Measurements from ENCODE around the gene LINGO1.

Gene LINGO1

DNA sequence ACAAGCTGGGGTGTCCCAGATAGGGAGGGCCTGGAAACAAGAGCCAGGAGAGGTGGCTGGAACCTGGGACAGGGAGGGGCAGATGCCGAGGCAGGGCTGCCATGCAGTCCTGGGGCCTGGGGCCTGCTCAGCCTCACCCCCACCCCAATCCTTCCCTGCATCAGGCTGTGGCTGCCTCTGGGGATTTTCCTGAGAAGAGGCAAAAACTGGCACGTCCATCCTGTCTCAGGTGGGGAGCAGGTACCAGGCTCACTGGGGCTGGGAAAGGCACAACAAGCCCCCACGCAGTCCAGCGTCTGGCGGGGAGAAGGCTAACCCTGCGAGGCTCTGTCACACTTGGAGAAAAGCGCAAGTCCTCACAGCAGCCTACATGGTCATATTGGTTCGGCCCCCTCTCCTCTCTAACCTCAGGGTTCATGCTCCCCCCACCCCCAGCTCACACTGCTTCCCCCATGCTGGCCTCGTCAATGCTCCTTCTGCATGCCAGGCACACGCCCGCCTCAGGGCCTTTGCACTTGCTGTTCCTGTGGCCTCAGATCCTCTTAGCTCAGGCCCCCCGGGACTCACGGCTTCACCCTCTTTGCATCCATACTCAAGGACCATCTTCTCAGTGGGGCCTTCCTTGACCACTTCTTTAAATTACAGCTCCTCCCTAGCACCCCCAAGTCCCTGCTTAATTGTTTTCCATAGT, 53.1 kb downstream of the LINGO1 start:
- H3K36me3 Mint-ChIP-seq (ENCODE audit: insufficient read depth) = no peaks in the 10 kb centered on the region
- ATAC-seq (replicated peaks) = no peak

DNA sequence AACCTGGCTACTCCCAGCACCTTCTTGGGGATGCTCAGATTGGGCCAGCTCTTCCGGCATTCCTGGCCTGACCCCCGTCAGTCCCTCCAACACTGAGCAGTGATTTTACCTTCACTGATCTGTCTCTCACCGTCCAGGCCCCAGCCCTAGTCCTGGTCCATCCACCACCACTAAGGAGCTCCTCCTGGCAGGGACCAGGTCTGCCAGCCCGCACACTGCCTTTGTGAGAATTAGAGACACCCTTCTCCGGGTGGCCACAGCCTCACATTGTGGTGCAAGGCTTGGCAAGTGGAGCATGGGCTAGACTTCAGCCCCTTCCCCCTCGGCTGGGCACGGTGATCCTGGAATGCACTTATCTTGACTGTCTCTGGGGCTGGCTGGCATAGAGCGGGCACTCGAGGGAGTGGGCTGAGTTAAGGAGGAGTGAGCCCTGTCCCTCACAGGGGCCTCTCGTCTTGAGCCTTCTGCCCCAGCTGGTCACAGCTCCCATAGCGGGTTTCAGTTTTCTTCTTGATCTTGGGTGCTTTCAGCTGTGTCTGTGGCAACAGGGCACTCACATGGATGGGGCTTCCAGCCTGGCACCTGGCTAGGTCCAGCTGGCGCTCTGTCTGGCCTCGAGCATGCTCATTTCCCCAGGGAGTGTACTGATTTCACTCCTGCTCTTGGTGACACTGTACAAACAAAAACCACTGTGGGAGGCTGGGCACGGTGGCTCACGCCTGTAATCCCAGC, 53.9 kb downstream of the LINGO1 start:
- no peaks in the 10 kb centered on the region for H3K4me1 Mint-ChIP-seq (ENCODE audit: low read depth in 2 of 2)
- DNase-seq (no peak), ATAC-seq (replicated peaks) (no peak)
- H3K27ac Mint-ChIP-seq = no peak overlapping the region
- no peaks in the 10 kb centered on the region for H3K9me3 Mint-ChIP-seq
- H3K27me3 Mint-ChIP-seq = peaks cover 8 to 56% of the 10 kb centered on the region in 2 donors
- H3K4me3 Mint-ChIP-seq = no peak overlapping the region
- no peaks in the 10 kb centered on the region for H3K36me3 Mint-ChIP-seq (ENCODE audit: insufficient read depth)

More for the DNA sequence above, 53.1 kb downstream of the LINGO1 start:
- no peak overlapping the region for H3K4me3 Mint-ChIP-seq
- no peak for DNase-seq
- H3K27ac Mint-ChIP-seq = no peak overlapping the region
- no peaks in the 10 kb centered on the region for H3K4me1 Mint-ChIP-seq (ENCODE audit: low read depth in 2 of 2)
- no peaks in the 10 kb centered on the region for H3K9me3 Mint-ChIP-seq
- H3K27me3 Mint-ChIP-seq = peaks cover 16 to 60% of the 10 kb centered on the region in 2 donors

DNA sequence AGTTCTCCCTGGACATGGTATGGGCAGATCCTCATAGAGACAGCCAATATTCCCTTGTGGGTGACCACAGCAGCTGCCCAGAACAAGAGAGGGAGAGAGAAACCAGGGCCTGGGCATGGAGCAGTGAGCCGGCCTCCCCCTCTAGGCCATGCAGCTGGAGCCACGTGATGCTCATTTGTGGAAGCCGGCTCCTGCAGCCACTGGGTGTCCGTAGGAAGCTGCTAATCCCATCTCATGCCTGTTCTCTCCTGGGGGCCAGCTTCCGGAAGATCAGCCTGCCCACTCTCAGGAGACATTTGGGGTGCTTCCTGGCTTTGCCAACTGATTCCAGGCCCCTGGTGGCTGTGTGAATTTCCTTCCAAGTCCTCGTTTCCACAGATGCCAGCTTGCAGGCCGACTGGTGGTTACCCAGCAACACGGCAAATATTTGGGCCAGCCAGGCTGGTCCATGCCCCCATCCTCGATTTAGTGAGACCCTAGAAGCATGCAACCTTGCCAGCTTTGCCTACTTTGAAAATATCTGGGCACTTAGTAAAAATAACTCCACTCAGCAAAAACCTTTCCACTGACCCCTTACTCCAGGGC, 55.3 kb downstream of the LINGO1 start:
- H3K4me3 Mint-ChIP-seq = no peak overlapping the region
- H3K36me3 Mint-ChIP-seq (ENCODE audit: insufficient read depth) = no peaks in the 10 kb centered on the region
- DNase-seq (no peak), ATAC-seq (replicated peaks) (no peak)
- H3K27me3 Mint-ChIP-seq = peaks cover 7 to 56% of the 10 kb centered on the region in 2 donors
- no peaks in the 10 kb centered on the region for H3K9me3 Mint-ChIP-seq
- H3K27ac Mint-ChIP-seq = no peak overlapping the region
- no peaks in the 10 kb centered on the region for H3K4me1 Mint-ChIP-seq (ENCODE audit: low read depth in 2 of 2)

DNA sequence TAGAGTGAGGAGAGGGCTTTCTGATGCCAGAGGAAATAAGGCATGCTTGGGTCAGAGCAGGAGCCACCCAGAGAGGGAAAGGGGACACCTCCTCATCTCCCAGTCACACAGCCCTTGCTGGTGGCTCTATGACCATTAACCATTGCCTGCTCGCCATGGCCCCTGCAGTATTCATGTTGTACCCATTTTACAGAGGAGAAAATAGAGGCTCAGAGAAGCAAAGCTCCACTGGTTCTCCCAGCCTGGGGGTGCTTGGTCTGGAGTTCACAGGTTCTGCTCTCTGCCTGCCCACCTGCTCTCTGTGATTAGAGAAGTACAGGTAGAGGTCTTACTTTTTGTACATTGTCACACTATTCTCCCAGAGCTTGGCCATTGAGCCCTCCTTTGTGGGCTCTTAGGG, 56.2 kb downstream of the LINGO1 start:
- no peaks in the 10 kb centered on the region for H3K4me1 Mint-ChIP-seq (ENCODE audit: low read depth in 2 of 2)
- no peak for DNase-seq
- no peaks in the 10 kb centered on the region for H3K36me3 Mint-ChIP-seq (ENCODE audit: insufficient read depth)
- no peak overlapping the region for H3K4me3 Mint-ChIP-seq
- peaks cover 7 to 56% of the 10 kb centered on the region in 2 donors for H3K27me3 Mint-ChIP-seq
- H3K27ac Mint-ChIP-seq = no peak overlapping the region
- no peaks in the 10 kb centered on the region for H3K9me3 Mint-ChIP-seq
- ATAC-seq (replicated peaks) = no peak

DNA sequence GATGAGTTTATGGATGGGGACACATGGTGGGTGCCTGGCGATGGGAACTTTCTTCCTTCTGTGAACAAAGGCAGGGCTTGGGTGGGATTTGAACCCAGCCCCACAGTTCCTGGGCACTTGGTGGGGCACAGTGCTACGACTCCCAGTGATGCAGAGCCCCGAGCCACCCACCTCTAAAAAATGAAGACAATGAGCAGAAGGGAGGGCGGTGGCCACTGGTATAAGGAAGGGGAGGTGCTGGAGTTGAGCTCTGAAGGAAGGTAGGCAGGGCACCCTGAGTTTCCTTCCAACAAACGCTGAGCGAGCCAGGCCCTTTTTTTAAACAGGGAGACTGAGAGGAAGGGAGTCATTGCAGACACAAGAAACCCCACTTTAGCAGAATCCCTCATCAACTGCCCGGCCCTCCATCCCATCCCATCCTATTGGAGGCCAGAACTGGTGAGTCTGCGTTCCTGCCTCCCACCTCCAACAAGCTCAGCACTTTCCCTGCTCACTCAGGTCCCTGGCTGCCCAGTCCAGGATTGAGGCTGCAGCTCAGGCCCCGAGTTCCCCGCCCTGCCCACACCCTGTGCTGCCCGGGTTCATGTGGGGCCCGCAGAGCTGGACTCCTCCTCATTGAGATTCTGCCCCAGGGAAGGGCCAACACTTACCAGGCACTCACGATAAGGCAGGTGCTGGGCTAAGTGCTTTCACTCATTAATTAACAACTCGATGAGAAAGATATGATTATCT, 57.3 kb downstream of the LINGO1 start:
- no peaks in the 10 kb centered on the region for H3K9me3 Mint-ChIP-seq
- peaks cover 7 to 57% of the 10 kb centered on the region in 2 donors for H3K27me3 Mint-ChIP-seq
- DNase-seq (no peak), ATAC-seq (replicated peaks) (no peak)
- H3K4me1 Mint-ChIP-seq (ENCODE audit: low read depth in 2 of 2) = no peaks in the 10 kb centered on the region
- no peaks in the 10 kb centered on the region for H3K36me3 Mint-ChIP-seq (ENCODE audit: insufficient read depth)
- no peak overlapping the region for H3K4me3 Mint-ChIP-seq
- no peak overlapping the region for H3K27ac Mint-ChIP-seq

DNA sequence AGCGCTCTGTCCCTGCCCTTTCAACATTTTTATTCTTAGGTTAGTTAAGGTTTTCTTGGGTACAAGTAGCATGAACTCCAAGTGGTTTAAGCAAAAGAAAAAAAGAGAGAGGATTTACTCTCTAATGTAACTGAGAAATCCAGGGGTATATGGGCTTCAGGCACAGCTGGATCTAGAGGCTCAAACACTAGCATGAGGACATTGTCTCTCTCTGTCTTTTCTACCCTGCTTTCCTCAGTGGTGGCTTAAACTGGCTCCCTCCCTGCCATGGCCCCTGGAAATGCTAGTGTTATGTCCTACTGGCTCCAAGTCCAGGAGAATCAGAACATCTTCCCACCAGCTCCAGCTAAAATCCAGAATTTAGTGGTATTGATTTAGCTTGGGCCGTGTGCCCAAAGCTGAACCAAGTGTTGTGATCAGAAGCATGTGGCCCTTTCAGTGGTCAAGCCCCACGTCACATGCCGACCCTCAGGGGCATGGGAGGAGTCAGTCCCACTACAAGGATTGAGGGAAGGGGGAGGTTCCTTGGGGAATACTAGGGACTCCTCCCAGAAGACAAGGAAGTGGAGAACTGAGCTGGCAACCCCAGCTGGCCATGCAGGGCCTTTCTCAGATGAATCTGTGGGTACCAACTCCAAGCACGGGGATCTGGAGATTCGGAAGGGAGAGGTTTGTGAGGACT, 58.0 kb downstream of the LINGO1 start:
- no peak for ATAC-seq (replicated peaks)
- DNase-seq = no peak
- Mint-ChIP-seq H3K4me1 (ENCODE audit: low read depth in 2 of 2) (peaks cover 0 to under 1% of the 10 kb centered on the region in 2 donors), H3K27ac (no peak overlapping the region), H3K36me3 (ENCODE audit: insufficient read depth) (no peaks in the 10 kb centered on the region), H3K27me3 (peaks cover 13 to 64% of the 10 kb centered on the region in 2 donors), H3K4me3 (no peak overlapping the region), H3K9me3 (no peaks in the 10 kb centered on the region)

DNA sequence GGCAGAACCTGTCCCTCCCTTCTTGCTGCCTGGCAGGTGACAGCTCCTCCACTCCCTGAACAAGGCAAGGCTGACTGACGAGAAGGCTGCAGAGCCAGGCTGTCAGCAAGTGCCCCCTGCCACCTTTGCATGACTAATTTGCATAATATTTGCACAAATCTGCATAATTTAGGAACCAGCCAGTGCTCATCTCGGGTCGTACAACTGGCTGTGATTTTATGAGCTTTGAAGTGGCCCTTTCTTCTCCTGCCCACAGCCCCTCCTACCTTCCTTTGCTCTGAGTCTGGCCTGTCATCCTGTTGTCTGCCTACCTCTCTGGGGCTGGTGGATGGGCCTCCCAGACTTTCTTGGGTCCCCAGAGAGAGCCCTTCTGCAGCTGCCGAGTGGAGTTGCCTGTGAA, 58.9 kb downstream of the LINGO1 start:
- Mint-ChIP-seq H3K9me3 (no peaks in the 10 kb centered on the region), H3K27me3 (peaks cover 16 to 65% of the 10 kb centered on the region in 2 donors), H3K4me3 (no peak overlapping the region), H3K4me1 (ENCODE audit: low read depth in 2 of 2) (peaks cover 0 to 3% of the 10 kb centered on the region in 2 donors), H3K27ac (no peak overlapping the region), H3K36me3 (ENCODE audit: insufficient read depth) (no peaks in the 10 kb centered on the region)
- no peak for DNase-seq
- no peak for ATAC-seq (replicated peaks)

DNA sequence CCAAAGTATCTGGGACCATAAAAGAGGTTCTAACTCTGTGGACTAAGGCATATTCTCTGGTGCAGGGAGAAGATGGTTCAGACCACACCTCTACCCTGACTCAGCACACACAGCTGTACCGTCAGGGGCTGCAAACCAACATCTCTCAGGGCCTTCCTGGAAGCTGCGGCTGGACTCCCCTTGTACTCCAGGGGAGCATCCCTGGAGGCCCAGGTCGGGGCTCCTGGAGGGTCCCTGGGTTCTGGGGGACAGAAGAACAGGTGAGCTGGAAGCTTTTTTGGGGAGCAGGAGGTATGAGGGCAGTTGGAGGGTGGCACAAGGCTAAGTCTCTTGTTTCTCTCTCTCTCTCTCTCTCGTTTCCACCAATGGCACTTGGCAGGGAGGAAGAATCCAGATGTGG, 60.5 kb downstream of the LINGO1 start:
- DNase-seq (no peak), ATAC-seq (replicated peaks) (no peak)
- Mint-ChIP-seq H3K27ac (no peak overlapping the region), H3K27me3 (peaks cover 16 to 53% of the 10 kb centered on the region in 2 donors), H3K36me3 (ENCODE audit: insufficient read depth) (no peaks in the 10 kb centered on the region), H3K4me1 (ENCODE audit: low read depth in 2 of 2) (peaks cover 0 to 3% of the 10 kb centered on the region in 2 donors), H3K9me3 (no peaks in the 10 kb centered on the region), H3K4me3 (no peak overlapping the region)

DNA sequence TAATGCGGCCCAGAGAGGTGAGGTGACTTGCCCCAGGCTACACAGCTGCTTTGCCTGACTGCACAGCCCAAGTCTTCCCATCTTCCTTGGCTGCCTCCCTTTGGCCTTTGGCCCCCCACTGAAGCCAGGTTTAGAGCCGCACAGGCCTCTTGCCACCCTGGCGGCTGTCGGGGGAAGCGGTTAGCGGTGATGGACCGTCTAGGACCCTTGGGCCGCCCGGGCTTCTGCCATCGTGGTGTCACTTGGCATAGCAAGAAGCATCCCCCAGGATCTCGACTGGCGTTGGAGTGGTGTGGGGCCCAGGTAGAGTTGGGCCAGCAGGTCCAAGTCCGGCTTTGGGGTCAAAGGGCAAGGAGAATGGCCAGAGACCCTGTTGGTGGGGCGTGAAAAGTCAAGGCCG, 61.0 kb downstream of the LINGO1 start:
- no peaks in the 10 kb centered on the region for H3K9me3 Mint-ChIP-seq
- peaks cover 0 to 3% of the 10 kb centered on the region in 2 donors for H3K4me1 Mint-ChIP-seq (ENCODE audit: low read depth in 2 of 2)
- no peaks in the 10 kb centered on the region for H3K36me3 Mint-ChIP-seq (ENCODE audit: insufficient read depth)
- DNase-seq (no peak), ATAC-seq (replicated peaks) (no peak)
- no peak overlapping the region for H3K27ac Mint-ChIP-seq
- peaks cover 16 to 51% of the 10 kb centered on the region in 2 donors for H3K27me3 Mint-ChIP-seq
- no peak overlapping the region for H3K4me3 Mint-ChIP-seq

DNA sequence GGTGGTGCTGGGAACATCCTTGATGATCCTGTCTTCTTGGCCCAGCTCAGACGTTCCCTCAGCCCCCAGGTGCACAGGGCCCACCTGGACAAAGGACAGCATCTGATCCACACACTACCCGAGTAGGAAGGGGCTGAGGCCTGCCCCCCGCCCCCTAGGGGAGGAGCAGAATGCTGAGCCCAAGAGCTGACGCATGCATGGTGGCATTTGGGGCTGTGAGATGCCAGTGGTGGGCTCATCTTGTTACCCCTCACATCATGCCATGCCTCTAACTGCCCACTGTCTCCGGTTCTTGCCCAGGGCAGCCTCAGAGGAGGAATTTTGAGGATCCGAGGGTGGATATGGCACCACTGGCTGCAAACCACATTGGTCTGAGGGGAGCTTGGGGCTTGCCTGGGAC, 61.5 kb downstream of the LINGO1 start:
- no peaks in the 10 kb centered on the region for H3K9me3 Mint-ChIP-seq
- H3K27me3 Mint-ChIP-seq = peaks cover 20 to 51% of the 10 kb centered on the region in 2 donors
- peaks cover 0 to 3% of the 10 kb centered on the region in 2 donors for H3K4me1 Mint-ChIP-seq (ENCODE audit: low read depth in 2 of 2)
- H3K4me3 Mint-ChIP-seq = no peak overlapping the region
- no peak overlapping the region for H3K27ac Mint-ChIP-seq
- ATAC-seq (replicated peaks) = no peak
- no peaks in the 10 kb centered on the region for H3K36me3 Mint-ChIP-seq (ENCODE audit: insufficient read depth)
- DNase-seq = no peak

DNA sequence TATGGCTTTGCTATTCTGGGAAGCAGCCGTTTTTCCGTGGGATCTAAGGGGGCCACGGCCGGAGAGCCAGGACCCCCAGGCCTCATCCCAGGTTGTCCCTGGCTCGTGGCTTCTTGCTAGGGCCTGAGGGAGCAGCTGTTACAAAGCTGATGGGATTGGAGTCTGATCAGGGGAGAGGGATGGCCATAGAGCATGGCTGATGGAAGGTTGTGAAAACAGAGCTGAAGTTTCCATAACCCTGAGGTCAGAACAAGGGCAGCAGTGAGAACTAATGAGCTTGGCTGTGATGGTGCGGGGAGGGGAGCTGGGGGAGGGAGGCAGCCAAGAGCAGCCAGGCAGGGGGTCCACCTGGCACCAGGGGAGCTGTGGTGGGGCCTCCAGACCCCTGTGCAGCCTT, 63.0 kb downstream of the LINGO1 start:
- H3K4me1 Mint-ChIP-seq (ENCODE audit: low read depth in 2 of 2) = peaks cover 0 to 3% of the 10 kb centered on the region in 2 donors
- peaks cover 22 to 61% of the 10 kb centered on the region in 2 donors for H3K27me3 Mint-ChIP-seq
- no peak overlapping the region for H3K27ac Mint-ChIP-seq
- ATAC-seq (replicated peaks) (no peak), DNase-seq (no peak)
- H3K9me3 Mint-ChIP-seq = no peaks in the 10 kb centered on the region
- H3K36me3 Mint-ChIP-seq (ENCODE audit: insufficient read depth) = no peaks in the 10 kb centered on the region
- no peak overlapping the region for H3K4me3 Mint-ChIP-seq

DNA sequence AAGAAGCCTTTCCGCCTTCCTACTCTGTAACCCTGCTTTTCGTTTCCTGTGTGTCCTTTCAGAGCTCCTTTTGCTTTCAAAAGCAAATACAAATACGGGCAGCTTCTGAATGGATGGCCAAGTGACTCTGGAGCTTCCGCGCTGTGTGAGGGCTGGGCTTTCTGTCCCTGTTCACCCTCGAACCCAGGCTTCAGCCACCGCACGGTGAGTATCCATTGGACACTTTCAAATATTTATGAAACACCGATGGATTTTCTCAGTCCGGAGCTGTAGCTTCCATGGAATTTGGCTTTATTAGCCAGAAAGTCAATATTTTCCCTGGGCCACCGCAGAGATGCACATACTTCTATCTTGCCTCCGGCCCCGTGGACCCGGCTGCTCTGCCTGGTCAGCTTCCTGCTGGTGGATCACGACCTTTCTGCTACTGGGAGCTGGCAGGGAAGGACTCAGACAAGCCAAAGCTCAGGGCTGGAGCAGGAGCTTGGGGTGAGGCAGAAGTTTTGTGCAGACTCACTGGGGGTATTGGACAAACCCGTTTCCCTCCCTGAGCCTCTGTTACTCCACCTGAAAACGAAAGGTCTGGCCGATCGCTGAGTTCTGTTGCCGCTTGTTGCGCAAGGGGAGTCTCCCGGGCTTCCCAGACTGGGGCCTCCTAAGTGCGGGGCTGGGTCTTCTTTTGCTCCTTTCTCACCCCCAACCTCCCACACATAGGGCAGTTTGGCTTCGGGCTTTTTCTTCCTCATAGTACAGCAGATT, 63.6 kb downstream of the LINGO1 start:
- no peaks in the 10 kb centered on the region for H3K9me3 Mint-ChIP-seq
- H3K4me1 Mint-ChIP-seq (ENCODE audit: low read depth in 2 of 2) = peaks cover 0 to 3% of the 10 kb centered on the region in 2 donors
- no peak overlapping the region for H3K4me3 Mint-ChIP-seq
- no peak overlapping the region for H3K27ac Mint-ChIP-seq
- DNase-seq (no peak), ATAC-seq (replicated peaks) (no peak)
- H3K27me3 Mint-ChIP-seq = peaks cover 22 to 60% of the 10 kb centered on the region in 2 donors
- no peaks in the 10 kb centered on the region for H3K36me3 Mint-ChIP-seq (ENCODE audit: insufficient read depth)
